ENCODE measurements around the gene PSMC5. TPM values are rescaled to one million over a fixed set of nuclear protein-coding genes. Genes with fewer than 3 reads are reported as not detected.
A peak's percentile ranks its signal among the peaks of the same experiment; 100 is the strongest.

PSMC5 gene
- total RNA-seq, 2 donors from 2014 or later = 137 TPM

DNA sequence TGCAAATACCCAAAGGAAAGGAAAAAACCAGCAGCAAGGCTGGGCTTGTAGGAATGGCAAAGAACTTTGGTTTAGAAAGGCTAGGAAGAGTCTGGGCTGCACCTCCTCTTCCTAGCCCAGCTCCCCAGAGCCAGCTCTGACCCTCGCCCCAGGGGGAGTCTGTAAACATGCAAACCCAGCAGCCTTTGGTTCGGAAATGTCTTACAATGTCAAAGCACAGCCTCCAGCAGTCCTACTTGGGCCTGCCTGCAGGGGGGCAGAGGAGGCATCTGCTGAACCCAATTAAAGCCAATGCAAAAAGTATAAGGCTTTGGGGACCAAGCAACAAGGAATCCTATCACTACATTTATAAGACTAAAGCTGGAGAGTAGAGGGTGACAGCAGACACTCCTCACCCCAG, 5.2 kb downstream of the PSMC5 start:
- WGBS, 2 experiments (ENCODE audit: insufficient coverage in 1 of 2, insufficient read length in 1 of 2) = 80 to 88% methylated on average over 1 to 2 of the region's 2 CpGs
- Mint-ChIP-seq H3K27me3 (ENCODE audit: insufficient read depth) (no peaks in the 10 kb centered on the region), H3K4me1 (peaks cover 11% of the 10 kb centered on the region), H3K36me3 (ENCODE audit: low read depth) (peaks cover 75% of the 10 kb centered on the region), H3K4me3 (no peak overlapping the region), H3K9me3 (no peaks in the 10 kb centered on the region), H3K27ac (peak overlapping the region; percentile 74)
- Histone ChIP-seq H3K4me1 (ENCODE audit: control insufficient read depth, insufficient read depth, low read length) (no peaks in the 10 kb centered on the region), H3K36me3 (ENCODE audit: control insufficient read depth, insufficient read depth, low read length) (peaks cover 67% of the 10 kb centered on the region), H3K9ac (ENCODE audit: extremely low read depth, low read length, poor library complexity, severe bottlenecking) (no peak overlapping the region), H3K4me3 (ENCODE audit: low read length) (no peak overlapping the region), H3K27ac (ENCODE audit: low read depth, low read length) (no peak overlapping the region), H3K9me3 (ENCODE audit: control insufficient read depth, low read length) (no peaks in the 10 kb centered on the region), H3K27me3 (ENCODE audit: control insufficient read depth, insufficient read depth, low read length, poor library complexity, severe bottlenecking) (no peaks in the 10 kb centered on the region)
- DNase-seq = no peak
- TF ChIP-seq CTCF (conservative IDR thresholded peaks at IDR 0.05) = peak; percentile 47

GRCh38 chr17:63833026-63833740, 6.0 kb downstream of the PSMC5 start:
- H3K27ac Mint-ChIP-seq = no peak overlapping the region
- no peak for TF ChIP-seq CTCF (conservative IDR thresholded peaks at IDR 0.05)
- H3K27me3 Mint-ChIP-seq (ENCODE audit: insufficient read depth) = no peaks in the 10 kb centered on the region
- H3K4me1 Mint-ChIP-seq = peaks cover 8% of the 10 kb centered on the region
- H3K27ac ChIP-seq (ENCODE audit: low read depth, low read length) = no peak overlapping the region
- no peak overlapping the region for H3K4me3 Mint-ChIP-seq
- no peak overlapping the region for H3K4me3 ChIP-seq (ENCODE audit: low read length)
- H3K27me3 ChIP-seq (ENCODE audit: control insufficient read depth, insufficient read depth, low read length, poor library complexity, severe bottlenecking) = no peaks in the 10 kb centered on the region
- H3K9ac ChIP-seq (ENCODE audit: extremely low read depth, low read length, poor library complexity, severe bottlenecking) = no peak overlapping the region
- no peak for DNase-seq
- H3K9me3 ChIP-seq (ENCODE audit: control insufficient read depth, low read length) = no peaks in the 10 kb centered on the region
- peaks cover 75% of the 10 kb centered on the region for H3K36me3 Mint-ChIP-seq (ENCODE audit: low read depth)
- H3K36me3 ChIP-seq (ENCODE audit: control insufficient read depth, insufficient read depth, low read length) = peaks cover 67% of the 10 kb centered on the region
- no peaks in the 10 kb centered on the region for H3K9me3 Mint-ChIP-seq
- 95 to 97% methylated on average over 11 to 14 of the region's 14 CpGs for WGBS, 2 experiments (ENCODE audit: insufficient coverage in 1 of 2, insufficient read length in 1 of 2)
- no peaks in the 10 kb centered on the region for H3K4me1 ChIP-seq (ENCODE audit: control insufficient read depth, insufficient read depth, low read length)

DNA sequence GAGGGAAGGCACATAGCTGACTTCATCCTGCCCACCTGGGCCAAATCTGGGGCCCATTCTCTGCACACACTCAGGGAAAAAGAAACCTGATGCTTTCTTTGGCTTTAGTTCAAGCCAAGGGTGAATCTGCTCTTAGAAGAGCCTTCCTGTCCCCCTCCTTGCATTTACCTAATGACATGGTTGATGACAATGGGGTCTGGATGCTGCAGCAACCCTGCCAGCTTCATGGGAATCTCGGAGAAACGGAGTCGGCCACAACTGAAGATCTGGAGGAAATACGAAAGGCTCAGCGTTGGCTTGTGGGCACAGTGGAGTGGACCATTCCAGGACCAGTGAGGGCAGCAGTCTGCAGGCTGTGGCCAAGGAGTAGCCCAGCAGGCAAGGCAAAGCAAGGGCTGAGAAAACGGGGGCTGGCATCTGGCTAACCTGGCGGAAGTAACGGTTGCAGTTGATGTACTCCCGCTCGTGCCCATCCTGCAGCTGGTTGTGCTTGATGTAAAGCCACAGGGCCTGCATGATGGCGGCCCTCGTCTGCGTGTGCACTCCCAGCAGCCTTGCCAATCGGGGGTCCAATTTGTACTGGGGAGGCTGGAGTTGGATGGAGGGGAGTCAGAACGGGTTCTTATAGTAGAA, 6.6 kb downstream of the PSMC5 start:
- peaks cover 3% of the 10 kb centered on the region for H3K4me1 Mint-ChIP-seq
- H3K27ac ChIP-seq (ENCODE audit: low read depth, low read length) = no peak overlapping the region
- H3K36me3 ChIP-seq (ENCODE audit: control insufficient read depth, insufficient read depth, low read length) = peaks cover 64% of the 10 kb centered on the region
- no peak overlapping the region for H3K27ac Mint-ChIP-seq
- no peak for TF ChIP-seq CTCF (conservative IDR thresholded peaks at IDR 0.05)
- H3K9me3 ChIP-seq (ENCODE audit: control insufficient read depth, low read length) = no peaks in the 10 kb centered on the region
- no peaks in the 10 kb centered on the region for H3K4me1 ChIP-seq (ENCODE audit: control insufficient read depth, insufficient read depth, low read length)
- 94 to 100% methylated on average over 4 to 15 of the region's 15 CpGs for WGBS, 2 experiments (ENCODE audit: insufficient coverage in 1 of 2, insufficient read length in 1 of 2)
- no peaks in the 10 kb centered on the region for H3K9me3 Mint-ChIP-seq
- DNase-seq = no peak
- H3K27me3 ChIP-seq (ENCODE audit: control insufficient read depth, insufficient read depth, low read length, poor library complexity, severe bottlenecking) = no peaks in the 10 kb centered on the region
- H3K4me3 Mint-ChIP-seq = no peak overlapping the region
- no peak overlapping the region for H3K4me3 ChIP-seq (ENCODE audit: low read length)
- no peak overlapping the region for H3K9ac ChIP-seq (ENCODE audit: extremely low read depth, low read length, poor library complexity, severe bottlenecking)
- no peaks in the 10 kb centered on the region for H3K27me3 Mint-ChIP-seq (ENCODE audit: insufficient read depth)
- peaks cover 73% of the 10 kb centered on the region for H3K36me3 Mint-ChIP-seq (ENCODE audit: low read depth)
